ENCODE measurements around the gene CENPN. TPM values are rescaled to one million over a fixed set of nuclear protein-coding genes. Genes with fewer than 3 reads are reported as not detected.
A peak's percentile ranks its signal among the peaks of the same experiment; 100 is the strongest.

Gene CENPN
- total and polyA plus RNA-seq, 2 experiments from 2014 or later = 14.2 to 16.8 TPM

- H3K79me2 ChIP-seq = peaks cover 88% of the 10 kb centered on the region
- no peak overlapping the region for H2AFZ ChIP-seq
- no peak for TF ChIP-seq EZH2phosphoT487 (IDR thresholded peaks at IDR 0.05; ENCODE audit: low read depth, severe bottlenecking, unreplicated experiment)
- no peak for TF ChIP-seq EZH2 (IDR thresholded peaks at IDR 0.05; ENCODE audit: borderline replicate concordance)
- TF ChIP-seq CTCF (IDR thresholded peaks at IDR 0.05; ENCODE audit: poor library complexity) = no peak
- DNase-seq (ENCODE audit: low spot score) = no peak
- no peak overlapping the region for H3K4me3 ChIP-seq
- H3K27me3 ChIP-seq = no peaks in the 10 kb centered on the region
- no peaks in the 10 kb centered on the region for H3K9me2 ChIP-seq (replicated peaks; ENCODE audit: insufficient read depth)
- peaks cover 3% of the 10 kb centered on the region for H4K20me1 ChIP-seq (ENCODE audit: insufficient read depth, poor library complexity, severe bottlenecking)
- peak overlapping the region; percentile 7 for H3K4me2 ChIP-seq
- WGBS (ENCODE audit: low lambda C conversion rate, missing lambda C conversion rate) = 55% methylated on average over 5 of the region's 5 CpGs
- H3K4me1 ChIP-seq (ENCODE audit: insufficient read depth) = peaks cover 3% of the 10 kb centered on the region
- H3K9me3 ChIP-seq (ENCODE audit: low read depth) = no peaks in the 10 kb centered on the region
- no peak overlapping the region for H3K27ac ChIP-seq
- no peaks in the 10 kb centered on the region for H3K36me3 ChIP-seq (replicated peaks; ENCODE audit: insufficient read depth, low read depth)
Observed at GRCh38 chr16:81001330-81001729, 5.7 kb upstream of the CENPN start.

- WGBS (ENCODE audit: low lambda C conversion rate, missing lambda C conversion rate) = 85% methylated on average over 4 of the region's 4 CpGs
- no peak for DNase-seq (ENCODE audit: low spot score)
- Histone ChIP-seq H3K4me3 (no peak overlapping the region), H2AFZ (no peak overlapping the region), H3K9me3 (ENCODE audit: low read depth) (no peaks in the 10 kb centered on the region), H3K36me3 (replicated peaks; ENCODE audit: insufficient read depth, low read depth) (no peaks in the 10 kb centered on the region), H3K27ac (no peak overlapping the region), H3K79me2 (peaks cover 80% of the 10 kb centered on the region), H3K27me3 (no peaks in the 10 kb centered on the region), H4K20me1 (ENCODE audit: insufficient read depth, poor library complexity, severe bottlenecking) (peaks cover 3% of the 10 kb centered on the region), H3K4me2 (no peak overlapping the region), H3K9me2 (replicated peaks; ENCODE audit: insufficient read depth) (no peaks in the 10 kb centered on the region), H3K4me1 (ENCODE audit: insufficient read depth) (peaks cover 3% of the 10 kb centered on the region)
- TF ChIP-seq CTCF (IDR thresholded peaks at IDR 0.05; ENCODE audit: poor library complexity) (no peak), EZH2 (IDR thresholded peaks at IDR 0.05; ENCODE audit: borderline replicate concordance) (no peak), EZH2phosphoT487 (IDR thresholded peaks at IDR 0.05; ENCODE audit: low read depth, severe bottlenecking, unreplicated experiment) (no peak)
Observed at GRCh38 chr16:81003064-81003463, 4.0 kb upstream of the CENPN start.

GRCh38 chr16:81003610-81004460, 3.2 kb upstream of the CENPN start:
- Histone ChIP-seq H3K27me3 (no peaks in the 10 kb centered on the region), H3K9me3 (ENCODE audit: low read depth) (no peaks in the 10 kb centered on the region), H3K4me3 (no peak overlapping the region), H3K4me1 (ENCODE audit: insufficient read depth) (peaks cover 3% of the 10 kb centered on the region), H3K79me2 (peaks cover 80% of the 10 kb centered on the region), H3K9me2 (replicated peaks; ENCODE audit: insufficient read depth) (no peaks in the 10 kb centered on the region), H4K20me1 (ENCODE audit: insufficient read depth, poor library complexity, severe bottlenecking) (peaks cover 3% of the 10 kb centered on the region), H2AFZ (no peak overlapping the region), H3K36me3 (replicated peaks; ENCODE audit: insufficient read depth, low read depth) (no peaks in the 10 kb centered on the region), H3K4me2 (peak overlapping the region; percentile 85), H3K27ac (no peak overlapping the region)
- 82% methylated on average over 11 of the region's 11 CpGs for WGBS (ENCODE audit: low lambda C conversion rate, missing lambda C conversion rate)
- TF ChIP-seq CTCF (IDR thresholded peaks at IDR 0.05; ENCODE audit: poor library complexity) (no peak), EZH2 (IDR thresholded peaks at IDR 0.05; ENCODE audit: borderline replicate concordance) (no peak), EZH2phosphoT487 (IDR thresholded peaks at IDR 0.05; ENCODE audit: low read depth, severe bottlenecking, unreplicated experiment) (no peak)
- DNase-seq (ENCODE audit: low spot score) = no peak
